Measurements from ENCODE around the gene MMP14. TPM values are rescaled to one million over a fixed set of nuclear protein-coding genes. Genes with fewer than 3 reads are reported as not detected.
A peak's percentile ranks its signal among the peaks of the same experiment; 100 is the strongest.

Gene MMP14
- total and polyA plus RNA-seq, 12 donors: 13.6 to 43.3 (median 21.8) TPM

GRCh38 chr14:22846811-22847307 lies 10.5 kb downstream of the MMP14 start:
- H3K27me3 ChIP-seq: no peaks in the 10 kb centered on the region
- 84 to 89% methylated on average over 11 of the region's 11 CpGs for WGBS, 2 donors
- ATAC-seq (no peak), DNase-seq (no peak)
- H3K9me3 ChIP-seq: no peaks in the 10 kb centered on the region
- H3K4me1 ChIP-seq: peaks cover 19 to 65% (median 56%) of the 10 kb centered on the region in 9 donors
- peaks cover 0 to 53% (median 30%) of the 10 kb centered on the region in 9 donors for H3K36me3 ChIP-seq
- H3K27ac ChIP-seq: peak overlapping the region in 5 of 10 donors; percentile 28 to 92 (median 77)
- no peak overlapping the region for H3K4me3 ChIP-seq
- TF ChIP-seq CTCF (IDR thresholded peaks at IDR 0.05): no peak
- intact Hi-C loops (cut with DNase I): no loop called here

DNA sequence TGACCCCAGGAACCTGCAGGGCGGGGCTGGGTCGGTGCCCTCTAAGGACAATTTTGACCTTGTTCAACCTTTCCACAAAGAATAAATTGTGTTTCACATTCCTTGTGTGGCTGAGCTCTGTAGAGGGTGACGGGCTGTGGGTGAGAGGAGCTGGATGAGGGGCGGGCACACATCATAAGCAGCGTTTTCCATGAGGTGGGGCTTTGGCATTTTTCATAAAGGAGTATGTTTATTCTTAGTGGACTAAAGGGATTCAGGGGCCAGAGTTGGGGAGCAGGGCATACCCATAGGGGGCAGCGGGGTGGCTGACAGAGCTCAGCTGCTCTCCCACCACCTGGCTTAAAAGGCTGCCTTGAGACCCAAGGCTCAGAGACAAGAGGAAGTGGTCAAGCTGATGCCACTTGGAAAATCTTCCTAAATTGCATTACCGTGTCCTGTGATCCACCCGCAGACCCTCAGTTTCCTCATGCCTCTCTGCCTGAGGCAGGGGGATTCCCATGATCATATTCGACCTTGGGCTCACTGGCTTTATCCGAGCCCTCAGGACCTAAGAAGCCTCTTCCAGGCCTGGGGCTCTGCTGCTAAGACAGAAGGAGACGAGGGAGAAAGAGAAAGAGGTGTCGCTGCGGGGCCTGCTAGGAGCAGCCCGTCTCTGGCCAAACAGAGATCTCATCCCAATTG lies 11.4 kb downstream of the MMP14 start:
- Histone ChIP-seq H3K27ac (peak overlapping the region in 9 of 10 donors; percentile 55 to 92 (median 79)), H3K4me3 (peak overlapping the region in 3 of 10 donors; percentile 1 to 8 (median 7)), H3K4me1 (peaks cover 19 to 73% (median 61%) of the 10 kb centered on the region in 9 donors), H3K27me3 (no peaks in the 10 kb centered on the region), H3K36me3 (peaks cover 0 to 44% (median 29%) of the 10 kb centered on the region in 9 donors), H3K9me3 (no peaks in the 10 kb centered on the region)
- no peak for TF ChIP-seq CTCF (IDR thresholded peaks at IDR 0.05)
- ATAC-seq: no peak
- WGBS, 2 donors: 43 to 55% methylated on average over 14 of the region's 14 CpGs
- no peak for DNase-seq
- intact Hi-C loops (cut with DNase I): no loop called here

- H3K36me3 ChIP-seq: peaks cover 0 to 36% (median 22%) of the 10 kb centered on the region in 9 donors
- H3K4me3 ChIP-seq: peak overlapping the region in 5 of 10 donors; percentile 1 to 19 (median 8)
- no peaks in the 10 kb centered on the region for H3K9me3 ChIP-seq
- no peaks in the 10 kb centered on the region for H3K27me3 ChIP-seq
- intact Hi-C loops (cut with DNase I): no loop called here
- H3K4me1 ChIP-seq: peaks cover 19 to 81% (median 61%) of the 10 kb centered on the region in 9 donors
- TF ChIP-seq CTCF (IDR thresholded peaks at IDR 0.05): no peak
- ATAC-seq: peak; percentile 33 to 71 (median 58)
- peak; percentile 76 to 78 for DNase-seq
- WGBS, 2 donors: 8 to 11% methylated on average over 12 of the region's 12 CpGs
- peak overlapping the region; percentile 39 to 92 (median 78) for H3K27ac ChIP-seq
Observed at GRCh38 chr14:22848351-22849164, 12.2 kb downstream of the MMP14 start.

DNA sequence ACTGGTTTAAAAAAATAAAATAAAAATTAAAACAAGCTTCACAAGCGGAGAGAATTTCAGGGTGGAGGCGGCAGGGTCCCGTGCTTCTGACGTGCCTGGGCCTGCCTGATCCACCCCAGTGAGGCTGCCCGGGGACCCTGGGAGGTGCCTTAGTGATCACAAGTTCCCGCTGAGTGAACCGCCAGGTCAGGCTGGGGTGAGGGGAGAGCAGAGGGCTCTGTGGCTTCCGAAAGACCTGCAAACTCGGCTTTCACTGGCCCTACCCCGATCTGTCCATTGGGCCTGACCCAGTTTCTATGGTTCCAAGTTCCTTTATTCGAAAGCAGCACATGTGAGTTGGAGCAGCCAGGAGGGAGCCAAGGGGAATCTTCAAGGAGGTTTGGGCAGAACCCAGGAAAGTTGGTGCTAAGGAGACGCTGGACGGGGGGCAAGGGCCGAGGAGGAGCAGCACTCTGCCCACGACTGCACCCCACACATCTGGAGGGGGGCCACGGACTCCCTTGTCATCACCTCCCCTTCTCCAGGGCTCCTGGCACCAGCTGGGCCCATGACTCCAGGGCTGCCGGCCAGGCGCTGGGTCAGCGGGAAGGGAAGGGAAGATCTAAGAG lies 12.9 kb downstream of the MMP14 start:
- Histone ChIP-seq H3K27ac (peak overlapping the region in 9 of 10 donors; percentile 39 to 92 (median 79)), H3K4me1 (peaks cover 19 to 82% (median 61%) of the 10 kb centered on the region in 9 donors), H3K27me3 (no peaks in the 10 kb centered on the region), H3K9me3 (no peaks in the 10 kb centered on the region), H3K36me3 (peaks cover 0 to 29% (median 19%) of the 10 kb centered on the region in 9 donors), H3K4me3 (peak overlapping the region in 3 of 10 donors; percentile 8 to 19 (median 16))
- peak; percentile 45 to 68 for DNase-seq
- intact Hi-C loops (cut with DNase I): no loop called here
- WGBS, 2 donors: 49 to 54% methylated on average over 19 of the region's 19 CpGs
- no peak for TF ChIP-seq CTCF (IDR thresholded peaks at IDR 0.05)
- ATAC-seq: peak in 7 of 8 donors; percentile 1 to 31 (median 10)

Data from heart right ventricle (tissue), 16 donors.